ENCODE measurements around the gene EPRS1.
"Not testable (repeated sequence)": the region's sequence is repeated elsewhere in the genome, so short reads cannot be mapped to it uniquely, and the experiment has no call there.

The EPRS1 gene

DNA sequence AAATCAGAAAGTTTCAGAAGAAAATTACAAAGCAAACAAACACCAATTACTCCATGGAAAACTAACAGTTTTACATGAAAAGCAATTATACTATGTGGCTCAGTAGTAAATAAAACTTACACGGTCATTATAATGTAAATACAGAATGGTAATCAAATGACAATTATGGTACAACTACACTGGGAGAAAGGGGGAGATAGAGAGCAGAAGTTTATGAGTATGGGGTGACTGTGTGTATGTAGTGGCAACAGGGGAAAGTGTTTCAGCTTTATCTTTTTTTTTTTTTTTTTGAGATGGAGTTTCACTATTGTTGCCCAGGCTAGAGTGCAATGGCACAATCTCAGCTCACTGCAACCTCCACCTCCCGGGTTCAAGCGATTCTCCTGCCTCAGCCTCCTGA, 8.5 kb downstream of the EPRS1 start:
- FAIRE-seq = not testable (repeated sequence)

GRCh38 chr1:220032911-220033310, 13.4 kb downstream of the EPRS1 start:
- FAIRE-seq = no peak

- no peak for FAIRE-seq
Observed at GRCh38 chr1:220031287-220031686, 15.0 kb downstream of the EPRS1 start.

- FAIRE-seq = no peak
Observed at GRCh38 chr1:220028346-220028895, 17.9 kb downstream of the EPRS1 start.

- no peak for FAIRE-seq
Observed at GRCh38 chr1:220019071-220019470, 27.2 kb downstream of the EPRS1 start.

- FAIRE-seq = no peak
Observed at GRCh38 chr1:220013497-220013896, 32.8 kb downstream of the EPRS1 start.

- no peak for FAIRE-seq
Observed at GRCh38 chr1:220012259-220012658, 34.0 kb downstream of the EPRS1 start.

DNA sequence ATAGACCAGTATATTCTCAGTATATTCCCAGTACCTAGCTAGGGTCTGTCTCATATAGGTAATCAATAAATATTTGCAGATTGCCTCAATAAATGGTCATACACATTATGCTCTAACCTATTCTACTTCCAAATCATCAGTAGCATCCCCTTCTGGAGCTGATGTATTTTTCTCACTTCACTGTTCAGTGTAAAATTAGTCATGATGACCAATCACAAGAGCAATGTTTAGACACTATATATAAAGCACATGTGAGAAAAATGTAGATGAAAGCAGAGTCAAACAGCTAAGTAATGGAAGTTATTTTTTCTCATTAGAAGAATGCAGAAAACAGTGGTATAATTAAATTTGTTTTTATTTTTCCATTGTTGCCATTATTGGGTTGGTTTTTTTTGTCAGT, 34.7 kb downstream of the EPRS1 start:
- no peak for FAIRE-seq

DNA sequence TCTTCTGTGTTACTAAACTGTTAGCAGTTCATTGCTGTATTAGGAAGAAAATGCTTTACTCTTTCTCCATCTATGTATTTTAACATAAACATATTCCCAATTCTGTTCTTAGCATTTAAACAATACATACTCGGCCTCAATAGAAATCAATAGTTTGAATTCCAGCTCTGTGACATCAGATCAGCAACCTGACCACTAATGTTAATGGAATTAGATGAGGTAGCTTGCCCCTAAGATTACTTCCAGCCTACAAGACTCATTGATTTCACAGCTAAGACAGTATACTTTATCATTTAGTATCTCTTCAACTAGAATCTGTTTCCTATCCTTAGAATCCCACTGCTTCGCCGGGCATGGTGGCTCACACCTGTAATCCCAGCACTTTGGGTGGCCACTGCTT, 38.9 kb downstream of the EPRS1 start:
- no peak for FAIRE-seq

- FAIRE-seq = no peak
Observed at GRCh38 chr1:220005489-220005888, 40.8 kb downstream of the EPRS1 start.

DNA sequence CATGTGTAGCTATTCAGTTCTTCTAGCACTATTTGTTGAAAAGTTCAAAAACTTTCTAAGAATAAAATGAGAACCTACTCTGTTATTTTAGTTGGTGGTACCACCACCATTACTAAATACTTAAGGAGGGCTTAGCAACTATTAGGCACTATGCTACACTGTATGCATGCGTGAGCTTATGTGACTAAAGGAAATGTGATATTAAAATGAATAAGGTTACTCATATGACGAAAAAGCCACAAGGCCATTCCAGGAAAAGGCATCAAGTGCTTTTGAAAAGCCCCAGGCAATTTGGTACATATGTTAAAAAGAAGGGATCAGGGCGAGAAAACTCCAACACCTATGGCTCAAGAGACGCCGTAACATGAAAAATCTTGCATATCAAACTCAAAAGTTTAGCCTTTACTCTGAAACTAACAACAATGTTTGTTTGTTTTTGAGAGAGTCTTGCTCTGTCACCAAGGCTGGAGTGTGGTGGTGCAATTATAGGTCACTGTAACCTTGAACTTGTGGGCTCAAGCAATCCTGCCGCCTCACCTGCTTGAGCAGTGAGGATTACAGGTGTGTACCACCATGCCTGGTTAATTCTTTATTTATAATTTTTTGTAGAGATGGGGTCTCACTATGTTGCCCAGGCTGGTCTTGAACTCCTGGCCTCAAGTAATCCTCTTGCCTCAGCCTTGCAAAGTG, 42.5 kb downstream of the EPRS1 start:
- no peak for FAIRE-seq

DNA sequence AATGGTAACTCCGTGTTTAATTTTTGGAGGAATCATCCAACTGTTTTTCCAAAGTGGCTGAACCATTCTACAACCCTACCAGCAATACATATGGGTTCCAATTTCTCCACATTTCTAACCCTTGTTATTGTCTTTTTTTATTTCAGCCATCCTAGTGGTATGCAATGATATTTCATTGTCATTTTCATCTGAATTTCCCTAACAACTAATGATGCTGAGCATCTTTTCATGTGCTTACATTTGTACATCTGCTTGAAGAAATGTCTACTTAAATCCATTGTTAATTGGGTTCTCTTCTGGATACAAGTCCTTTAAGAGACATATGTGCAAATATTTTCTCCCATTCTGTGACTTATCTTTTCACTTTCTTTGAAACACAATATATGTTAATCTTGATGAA, 43.3 kb downstream of the EPRS1 start:
- FAIRE-seq = no peak

GRCh38 chr1:220001095-220001501, 45.2 kb downstream of the EPRS1 start:
- FAIRE-seq = no peak

DNA sequence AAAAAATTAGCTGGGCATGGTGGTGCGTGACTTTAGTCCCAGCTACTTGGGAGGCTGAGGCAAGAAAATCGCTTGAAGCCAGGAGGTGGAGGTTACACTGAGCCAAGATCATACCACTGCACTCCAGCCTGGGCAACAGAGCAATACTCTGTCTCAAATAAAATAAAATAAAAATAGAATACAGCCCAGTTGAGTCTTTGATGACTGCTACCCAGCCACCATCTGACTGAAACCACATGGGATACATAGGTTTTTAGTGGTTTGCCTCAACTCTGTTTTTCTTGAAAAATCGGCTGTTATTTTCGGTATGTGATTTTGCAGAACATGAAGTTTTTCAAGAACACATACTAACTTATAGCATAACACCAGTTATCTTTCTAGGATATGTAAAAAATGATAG, 46.5 kb downstream of the EPRS1 start:
- no peak for FAIRE-seq
